HEK293T (cell line): Measurements from ENCODE around the gene CALCR.

Source experiments
- CTCF ChIA-PET: fragments of 350-600 bp; formaldehyde crosslinking; extraction: SDS; loops from one replicate; lab custom pipeline; 2021; ENCODE audit warnings: antibody characterized with exemption, inconsistent platforms; lab: Yijun Ruan, JAX
- POLR2A ChIA-PET: fragments of 350-600 bp; formaldehyde crosslinking; extraction: SDS; loops from one replicate; lab custom pipeline; 2020; ENCODE audit warnings: antibody characterized with exemption, inconsistent platforms; lab: Yijun Ruan, JAX
- DNase-seq: peaks from one replicate; pipeline ENCODE4 v3.0.0; 2012; ENCODE audit warnings: mixed read lengths; ENCODE audit errors: extremely low spot score
- ARNT ChIP-seq: fragments of 450-650 bp; IDR thresholded peaks from 2 replicates; pipeline ENCODE4 v1.6.1; 2017; ENCODE audit warnings: mild to moderate bottlenecking
- BHLHE40 ChIP-seq: fragments of 450-650 bp; IDR thresholded peaks from 2 replicates; pipeline ENCODE4 v1.6.1; 2016; ENCODE audit warnings: mild to moderate bottlenecking, moderate library complexity, borderline replicate concordance
- CTBP1 ChIP-seq: fragments of 450-650 bp; IDR thresholded peaks from 2 replicates; pipeline ENCODE4 v1.6.1; 2016; ENCODE audit warnings: borderline replicate concordance
- ELF4 ChIP-seq: fragments of 450-650 bp; IDR thresholded peaks from 2 replicates; pipeline ENCODE4 v1.6.1; 2017; ENCODE audit warnings: antibody characterized with exemption
- FOXA1 ChIP-seq: fragments of 450-650 bp; IDR thresholded peaks from 2 replicates; pipeline ENCODE4 v1.6.1; 2016; ENCODE audit warnings: mild to moderate bottlenecking
- FOXK2 ChIP-seq: fragments of 450-650 bp; IDR thresholded peaks from 2 replicates; pipeline ENCODE4 v1.6.1; 2016; ENCODE audit warnings: mild to moderate bottlenecking
- FOXM1 ChIP-seq: fragments of 450-650 bp; IDR thresholded peaks from 2 replicates; pipeline ENCODE4 v1.6.1; 2017; ENCODE audit warnings: mild to moderate bottlenecking, borderline replicate concordance
- HDGF ChIP-seq: fragments of 450-650 bp; IDR thresholded peaks from 2 replicates; pipeline ENCODE4 v1.6.1; 2017; ENCODE audit warnings: antibody characterized with exemption, borderline replicate concordance
- L3MBTL2 ChIP-seq: fragments of 450-650 bp; conservative IDR thresholded peaks from 2 replicates; pipeline ENCODE4 v1.6.1; 2016; ENCODE audit warnings: mild to moderate bottlenecking
- LEF1 ChIP-seq: fragments of 450-650 bp; IDR thresholded peaks from 2 replicates; pipeline ENCODE4 v1.6.1; 2017; ENCODE audit warnings: mild to moderate bottlenecking, borderline replicate concordance
- NFRKB ChIP-seq: fragments of 450-650 bp; IDR thresholded peaks from 2 replicates; pipeline ENCODE4 v1.6.1; 2016; ENCODE audit warnings: mild to moderate bottlenecking, moderate library complexity
- SP1 ChIP-seq: fragments of 450-650 bp; IDR thresholded peaks from 2 replicates; pipeline ENCODE4 v1.6.1; 2017
- SUZ12 ChIP-seq: fragments of 450-650 bp; IDR thresholded peaks from 2 replicates; pipeline ENCODE4 v1.6.1; 2016; ENCODE audit warnings: mild to moderate bottlenecking
- TARDBP ChIP-seq: fragments of 450-650 bp; IDR thresholded peaks from 2 replicates; pipeline ENCODE4 v1.6.1; 2016
- ZNF384 ChIP-seq: fragments of 450-650 bp; IDR thresholded peaks from 2 replicates; pipeline ENCODE4 v1.6.1; 2016
- TF ChIP-seq, protein P1 (sequence below): fragments of 450-650 bp; IDR thresholded peaks from 2 replicates; pipeline ENCODE4 v1.6.1; 2016

CALCR gene

DNA sequence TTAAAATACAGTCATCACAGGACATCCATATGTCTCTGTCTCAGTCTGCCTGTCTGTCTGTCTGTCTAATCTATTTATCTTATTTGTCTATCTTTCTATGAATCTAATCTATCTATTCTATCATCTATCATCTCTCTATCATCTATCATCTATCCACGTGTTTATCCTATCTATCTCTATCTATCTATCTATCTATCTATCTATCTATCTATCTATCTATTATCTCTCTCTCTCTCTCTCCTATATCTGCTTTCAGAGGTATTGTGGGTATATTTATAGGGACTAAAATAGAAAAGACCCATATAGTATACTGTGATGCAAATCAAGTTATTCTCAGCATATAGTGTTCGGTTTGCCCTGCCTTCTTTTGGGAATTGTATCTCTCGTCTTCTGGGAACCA is 174.9 kb downstream of the CALCR start:
- no peak for TF ChIP-seq ZNF384
- no peak for TF ChIP-seq FOXM1
- TF ChIP-seq SP1 = no peak
- no peak for TF ChIP-seq SUZ12
- no peak for TF ChIP-seq CTBP1
- no peak for TF ChIP-seq FOXK2
- TF ChIP-seq TARDBP = no peak
- TF ChIP-seq NFRKB = no peak
- TF ChIP-seq L3MBTL2 = no peak
- no peak for TF ChIP-seq ELF4
- TF ChIP-seq, protein P1, sequence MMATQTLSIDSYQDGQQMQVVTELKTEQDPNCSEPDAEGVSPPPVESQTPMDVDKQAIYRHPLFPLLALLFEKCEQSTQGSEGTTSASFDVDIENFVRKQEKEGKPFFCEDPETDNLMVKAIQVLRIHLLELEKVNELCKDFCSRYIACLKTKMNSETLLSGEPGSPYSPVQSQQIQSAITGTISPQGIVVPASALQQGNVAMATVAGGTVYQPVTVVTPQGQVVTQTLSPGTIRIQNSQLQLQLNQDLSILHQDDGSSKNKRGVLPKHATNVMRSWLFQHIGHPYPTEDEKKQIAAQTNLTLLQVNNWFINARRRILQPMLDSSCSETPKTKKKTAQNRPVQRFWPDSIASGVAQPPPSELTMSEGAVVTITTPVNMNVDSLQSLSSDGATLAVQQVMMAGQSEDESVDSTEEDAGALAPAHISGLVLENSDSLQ = no peak
- TF ChIP-seq LEF1 = no peak
- TF ChIP-seq ARNT = no peak
- TF ChIP-seq HDGF = no peak
- POLR2A ChIA-PET = no interaction called here
- DNase-seq = no peak
- CTCF ChIA-PET = no interaction called here

- TF ChIP-seq FOXM1 (no peak), ZNF384 (no peak), FOXK2 (no peak), BHLHE40 (no peak), L3MBTL2 (no peak), NFRKB (no peak), TARDBP (no peak), LEF1 (no peak), SUZ12 (no peak), FOXA1 (no peak)
- TF ChIP-seq, protein P1 = no peak
- CTCF ChIA-PET = no interaction called here
- DNase-seq = no peak
- POLR2A ChIA-PET = no interaction called here
Measured at GRCh38 chr7:93392984-93393383, 181.5 kb downstream of the CALCR start.

DNA sequence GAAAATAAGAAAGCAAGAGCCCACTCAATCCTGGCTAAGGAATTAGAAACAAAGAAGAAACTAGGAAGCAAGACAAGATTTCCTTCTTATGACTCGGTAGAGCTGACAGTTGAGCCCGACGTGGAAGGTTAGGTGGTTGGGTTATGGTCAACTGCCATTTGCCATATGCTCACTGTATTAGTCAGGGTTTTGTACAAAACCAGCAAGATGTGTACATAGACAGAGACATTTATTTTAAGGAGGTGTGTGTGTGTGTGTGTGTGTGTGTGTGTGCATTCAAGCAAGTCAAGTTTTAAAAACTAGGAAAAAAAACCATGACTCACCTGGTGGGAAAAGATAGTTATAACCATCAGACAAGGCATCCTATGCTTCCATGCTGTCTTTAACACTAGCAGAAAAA is 183.9 kb downstream of the CALCR start:
- POLR2A ChIA-PET = no interaction called here
- DNase-seq = no peak
- TF ChIP-seq ARNT (no peak), L3MBTL2 (no peak), FOXM1 (no peak), NFRKB (no peak), LEF1 (no peak), CTBP1 (no peak), ELF4 (no peak), BHLHE40 (no peak), FOXK2 (no peak), FOXA1 (no peak), SP1 (no peak), TARDBP (no peak)
- TF ChIP-seq, protein P1 = no peak
- CTCF ChIA-PET = no interaction called here

DNA sequence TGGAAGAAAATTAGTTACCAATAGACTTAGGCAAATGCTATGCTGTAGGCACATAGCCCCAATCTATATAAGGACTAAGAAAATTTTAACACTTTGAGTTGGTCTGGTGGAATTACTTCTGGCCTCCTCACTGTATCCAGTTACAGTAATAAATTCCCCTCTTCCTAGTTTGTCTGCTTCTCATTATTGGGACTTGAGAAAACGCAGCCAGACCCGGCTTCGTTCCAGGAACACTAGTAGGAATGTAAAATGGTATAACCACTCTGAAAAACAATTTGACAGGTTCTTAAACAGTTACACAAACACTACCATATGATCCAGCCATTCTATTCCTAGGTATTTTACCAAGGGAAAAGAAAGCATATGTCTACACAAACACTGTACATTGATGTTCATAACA is 192.2 kb downstream of the CALCR start:
- CTCF ChIA-PET = interaction anchor here (0.6 kb wide), 1 partner anchor 228 kb away, joined by 4 read pairs; no protein-coding TSS in a partner anchor
- TF ChIP-seq ARNT = no peak
- TF ChIP-seq HDGF = no peak
- no peak for TF ChIP-seq BHLHE40
- no peak for TF ChIP-seq SP1
- POLR2A ChIA-PET = no interaction called here
- DNase-seq = no peak

DNA sequence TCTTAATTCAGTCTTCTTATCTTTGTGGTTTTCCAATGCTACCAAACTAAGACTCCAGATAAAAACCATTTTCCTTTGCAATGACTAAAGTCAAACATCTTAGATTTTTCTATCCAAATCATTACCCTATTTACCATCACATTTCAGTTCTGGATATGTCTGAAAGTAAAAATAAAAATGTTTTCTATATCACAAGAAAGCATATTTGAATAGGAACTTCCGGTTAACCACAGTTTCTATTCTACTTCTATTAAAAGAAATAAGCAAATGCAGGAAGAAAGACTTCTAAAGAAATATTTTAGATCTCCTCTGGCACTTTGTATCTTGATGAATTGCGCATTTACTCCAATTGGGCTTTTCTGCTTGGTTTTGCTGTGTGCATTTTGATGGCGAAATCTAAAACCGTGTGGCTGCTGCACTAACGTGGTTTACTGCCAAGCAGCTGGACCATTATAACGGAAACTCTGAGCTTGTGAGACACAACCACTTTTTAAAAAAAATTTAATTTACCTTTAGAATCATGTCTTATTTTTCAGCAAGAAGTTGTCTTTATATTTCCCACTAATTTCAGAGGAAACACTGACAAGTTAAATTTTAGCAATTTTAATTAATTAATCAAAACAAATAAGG is 196.3 kb downstream of the CALCR start:
- TF ChIP-seq CTBP1 = no peak
- no peak for TF ChIP-seq FOXM1
- no peak for TF ChIP-seq FOXK2
- TF ChIP-seq NFRKB = no peak
- POLR2A ChIA-PET = no interaction called here
- DNase-seq = no peak
- CTCF ChIA-PET = no interaction called here

GRCh38 chr7:93375603-93376002 is 198.9 kb downstream of the CALCR start:
- no peak for DNase-seq
- CTCF ChIA-PET = no interaction called here
- TF ChIP-seq ZNF384 = no peak
- POLR2A ChIA-PET = no interaction called here
